ENCODE measurements around the gene PPM1H.

Gene PPM1H

GRCh38 chr12:62971769-62972525 is 37.0 kb upstream of the PPM1H start:
- TF ChIP-seq CTCF (conservative IDR thresholded peaks at IDR 0.05): no peak
- no peak for TF ChIP-seq ZFX (IDR thresholded peaks at IDR 0.05)
- no peak overlapping the region for H3K27ac ChIP-seq

DNA sequence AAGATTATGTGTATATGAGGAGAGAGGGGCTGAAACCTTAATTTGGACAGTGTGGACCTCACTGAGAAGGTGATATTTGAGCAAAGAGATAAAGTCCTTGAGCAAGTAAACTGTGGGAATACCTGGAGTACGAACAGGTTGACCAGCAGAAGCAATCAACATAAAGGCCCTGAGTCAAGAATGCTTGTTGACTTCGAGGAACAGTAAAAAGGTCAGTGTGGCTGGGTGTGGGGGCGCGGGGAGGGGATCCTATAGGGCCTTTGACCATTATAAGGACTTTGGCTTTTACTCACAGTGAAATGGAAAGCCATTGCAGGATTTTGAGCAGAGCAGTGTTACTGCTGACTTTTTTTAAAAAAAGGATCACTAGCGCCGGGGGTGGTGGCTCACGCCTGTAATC is 34.7 kb upstream of the PPM1H start:
- no peak for TF ChIP-seq ZFX (IDR thresholded peaks at IDR 0.05)
- TF ChIP-seq CTCF (conservative IDR thresholded peaks at IDR 0.05): no peak
- H3K27ac ChIP-seq: peak overlapping the region; percentile 27

DNA sequence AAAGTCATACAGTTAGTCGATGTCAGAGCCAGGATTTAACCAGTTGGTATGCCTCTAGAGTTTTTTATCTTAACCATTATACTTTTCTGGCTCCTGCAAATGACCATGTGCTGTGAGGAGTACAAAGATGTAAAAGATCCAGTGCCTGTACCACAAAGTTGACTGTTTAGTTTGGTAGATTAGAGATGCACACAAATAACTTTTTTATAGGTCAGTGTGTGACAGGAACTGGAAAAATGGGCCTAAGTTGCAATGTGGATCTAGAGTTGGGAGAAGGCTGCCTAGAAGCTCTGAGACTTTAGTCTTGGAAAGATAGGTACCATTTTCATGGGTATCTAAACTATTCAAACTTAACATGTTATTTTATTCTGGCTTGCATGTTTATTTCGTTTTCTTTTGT is 32.8 kb upstream of the PPM1H start:
- TF ChIP-seq CTCF (conservative IDR thresholded peaks at IDR 0.05): no peak
- TF ChIP-seq ZFX (IDR thresholded peaks at IDR 0.05): no peak

DNA sequence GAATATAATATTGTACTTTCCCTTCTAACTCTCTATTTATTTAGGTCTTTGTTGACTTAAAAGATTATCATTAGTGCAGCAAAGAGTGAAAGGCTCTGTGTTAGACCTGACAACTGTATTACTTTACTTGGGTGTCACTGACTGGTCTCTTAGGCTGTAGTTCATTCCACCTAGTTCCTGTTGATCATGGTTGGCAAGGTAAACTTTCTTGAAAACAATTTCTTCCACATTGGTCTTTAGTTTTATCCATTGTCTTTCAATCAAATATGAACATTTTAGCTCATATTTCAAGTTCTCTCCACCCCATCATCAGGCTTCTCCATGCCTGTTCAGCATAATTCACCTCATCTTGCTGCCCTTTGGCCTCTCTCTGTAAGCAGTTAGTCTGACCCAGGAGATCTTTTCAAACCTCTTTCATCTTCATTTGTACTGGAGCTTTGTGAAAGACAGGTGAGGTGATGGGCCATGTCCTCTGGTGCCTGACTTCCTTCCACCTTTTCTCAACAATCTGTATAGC is 32.1 kb upstream of the PPM1H start:
- TF ChIP-seq ZFX (IDR thresholded peaks at IDR 0.05): no peak
- no peak for TF ChIP-seq CTCF (conservative IDR thresholded peaks at IDR 0.05)
- H3K27ac ChIP-seq: peak overlapping the region; percentile 28; the same call in 1 of the 2 replicates

More for the DNA sequence above, 32.8 kb upstream of the PPM1H start:
- H3K27ac ChIP-seq: no peak overlapping the region

DNA sequence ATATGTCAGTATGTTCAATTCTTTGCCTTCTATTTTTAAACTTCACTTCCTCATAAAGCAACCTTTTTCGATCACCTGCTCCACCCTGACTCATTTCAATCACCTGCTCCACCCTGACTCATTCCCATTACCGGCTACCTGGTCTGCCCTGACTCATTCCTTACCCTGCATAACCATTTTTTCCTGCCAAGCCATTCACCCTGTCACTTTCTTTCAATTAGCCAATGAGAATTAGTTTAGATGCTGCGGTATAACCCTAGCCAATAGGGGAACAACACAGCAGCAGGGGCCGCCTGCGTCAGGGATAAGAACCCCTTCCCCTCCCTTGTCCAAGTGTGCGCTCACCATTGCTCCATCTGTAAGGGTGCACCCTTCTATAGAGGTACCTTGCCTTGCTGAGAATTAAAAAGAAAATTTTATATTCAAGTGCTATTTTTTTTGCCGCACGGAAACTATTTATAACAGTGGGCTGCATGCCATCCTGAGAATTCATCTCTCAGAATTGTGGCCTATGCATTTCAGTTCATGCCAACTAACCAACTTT is 31.6 kb upstream of the PPM1H start:
- peak overlapping the region; percentile 52 for H3K27ac ChIP-seq

DNA sequence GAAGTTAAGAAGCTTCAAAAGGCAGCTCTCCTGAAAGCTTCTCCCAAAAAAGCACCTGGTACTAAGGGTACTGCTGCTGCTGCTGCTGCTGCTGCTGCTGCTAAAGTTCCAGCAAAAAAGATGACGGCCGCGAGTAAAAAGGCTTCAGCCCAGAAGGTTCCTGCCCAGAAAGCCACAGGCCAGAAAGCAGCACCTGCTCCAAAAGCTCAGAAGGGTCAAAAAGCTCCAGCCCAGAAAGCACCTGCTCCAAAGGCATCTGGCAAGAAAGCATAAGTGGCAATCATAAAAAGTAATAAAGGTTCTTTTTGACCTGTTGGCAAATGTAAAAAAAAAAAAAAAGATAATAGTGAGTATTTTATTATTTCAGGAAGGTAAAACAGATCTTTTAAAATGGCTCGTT is 30.8 kb upstream of the PPM1H start:
- peak overlapping the region; percentile 22 for H3K27ac ChIP-seq

- H3K27ac ChIP-seq: peak overlapping the region; percentile 22
Observed at GRCh38 chr12:62965242-62965641, 30.3 kb upstream of the PPM1H start.

- TF ChIP-seq CTCF (conservative IDR thresholded peaks at IDR 0.05) (no peak), ZFX (IDR thresholded peaks at IDR 0.05) (no peak)
Observed at GRCh38 chr12:62963486-62964041, 28.6 kb upstream of the PPM1H start.

DNA sequence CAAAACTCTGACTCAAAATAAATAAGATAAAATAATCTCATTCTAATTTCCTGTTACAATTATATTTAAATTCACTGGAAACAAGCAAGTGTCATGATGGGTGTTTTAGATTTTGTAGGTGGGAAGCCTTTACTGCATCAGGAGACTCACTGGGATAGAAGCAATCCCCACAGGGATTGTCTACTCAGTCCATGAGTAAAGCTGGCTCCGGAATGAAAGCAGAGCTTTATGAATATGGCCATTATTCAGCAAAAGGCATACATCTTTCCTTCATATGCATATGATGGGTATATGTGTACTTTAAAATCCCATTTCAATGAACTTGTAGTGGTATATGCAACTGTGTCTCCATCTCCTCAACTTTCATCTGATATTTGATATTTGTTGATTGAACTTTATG is 25.4 kb upstream of the PPM1H start:
- no peak for TF ChIP-seq ZFX (IDR thresholded peaks at IDR 0.05)
- TF ChIP-seq CTCF (conservative IDR thresholded peaks at IDR 0.05): no peak
- peak overlapping the region; percentile 83 for H3K27ac ChIP-seq

More at GRCh38 chr12:62963486-62964041, 28.6 kb upstream of the PPM1H start:
- no peak overlapping the region for H3K27ac ChIP-seq

Measured in C4-2B (cell line).